SK-N-SH (cell line): ENCODE measurements around the gene PAPSS2. TPM values are rescaled to one million over a fixed set of nuclear protein-coding genes. Genes with fewer than 3 reads are reported as not detected.

Experiments used
- CTCF ChIA-PET: fragments of 300-600, 350-600 bp; formaldehyde crosslinking; extraction: SDS; loops from one replicate; lab custom pipeline; 2021; lab: Yijun Ruan, JAX
- POLR2A ChIA-PET: fragments of 350-600 bp; sonication (Branson Sonifier 250); formaldehyde crosslinking; extraction: SDS; loops from one replicate; lab custom pipeline; 2020; ENCODE audit warnings: antibody characterized with exemption, inconsistent platforms; lab: Yijun Ruan, JAX
- DNase-seq: peaks from one replicate; pipeline ENCODE4 v3.0.0; 2012
- H2AFZ ChIP-seq: fragments of 200-600 bp; sonication (generic); 2 replicates; pipeline ENCODE4 v1.8.1; 2016; ENCODE audit warnings: antibody characterized with exemption, mild to moderate bottlenecking, low read depth
- H3F3A ChIP-seq: fragments of 200-600 bp; sonication (generic); replicated peaks from 2 replicates; pipeline ENCODE3; 2016; ENCODE audit warnings: antibody characterized with exemption, mild to moderate bottlenecking; ENCODE audit not compliant: insufficient read depth
- H3K27ac ChIP-seq, 2 experiments: fragments of 200-500 bp in 1 of 2; fragments of 200-600 bp in 1 of 2; sonication (Bioruptor generic) in 1 of 2; sonication (generic), shearing (Covaris generic) in 1 of 2; 2 replicates each; pipeline versions ENCODE4 v1.5.1 to v1.6.1; 2014 to 2016; ENCODE audit warnings: low read depth in 2 of 2, inconsistent platforms in 1 of 2, low read length in 1 of 2, mild to moderate bottlenecking in 1 of 2, mixed read lengths in 1 of 2
- H3K27me3 ChIP-seq: fragments of 200-600 bp; sonication (generic), shearing (Covaris generic); 2 replicates; pipeline ENCODE4 v1.6.1; 2016; ENCODE audit warnings: mixed run types; ENCODE audit not compliant: insufficient read depth
- H3K36me3 ChIP-seq, 2 experiments: fragments of 200-500 bp in 1 of 2; fragments of 200-600 bp in 1 of 2; sonication (Bioruptor generic) in 1 of 2; sonication (generic) in 1 of 2; replicated peaks in 1 of 2; 2 replicates each; pipeline versions ENCODE3 to v1.5.1; 2014 to 2016; ENCODE audit warnings: low read length in 1 of 2, mild to moderate bottlenecking in 1 of 2; ENCODE audit not compliant: insufficient read depth in 2 of 2, control insufficient read depth in 1 of 2
- H3K4me1 ChIP-seq, 2 experiments: fragments of 200-500 bp in 1 of 2; fragments of 200-600 bp in 1 of 2; sonication (Bioruptor generic) in 1 of 2; sonication (generic), shearing (Covaris generic) in 1 of 2; 2 replicates each; pipeline versions ENCODE4 v1.5.1 to v1.6.1; 2014 to 2016; ENCODE audit warnings: low read depth in 1 of 2, low read length in 1 of 2, mixed run types in 1 of 2; ENCODE audit not compliant: insufficient read depth in 2 of 2, control insufficient read depth in 1 of 2
- H3K4me2 ChIP-seq: fragments of 200-600 bp; sonication (generic), shearing (Covaris generic); 2 replicates; pipeline ENCODE4 v1.6.1; 2017; ENCODE audit warnings: mixed run types
- H3K4me3 ChIP-seq, 2 experiments: fragments of 200-500 bp in 1 of 2; fragments of 200-600 bp in 1 of 2; sonication (Bioruptor generic) in 1 of 2; sonication (generic), shearing (Covaris generic) in 1 of 2; 2 replicates each; pipeline versions ENCODE4 v1.5.1 to v1.8.1; 2014 to 2016; ENCODE audit warnings: low read depth in 2 of 2, inconsistent platforms in 1 of 2, low read length in 1 of 2, mild to moderate bottlenecking in 1 of 2, mixed read lengths in 1 of 2, moderate library complexity in 1 of 2
- H3K79me2 ChIP-seq: fragments of 200-600 bp; sonication (generic); 2 replicates; pipeline ENCODE4 v1.8.1; 2017; ENCODE audit warnings: mild to moderate bottlenecking; ENCODE audit not compliant: insufficient read depth
- H3K9ac ChIP-seq: fragments of 200-600 bp; sonication (generic); 2 replicates; pipeline ENCODE4 v1.6.1; 2017; ENCODE audit warnings: mixed run types
- H3K9me2 ChIP-seq: fragments of 200-600 bp; sonication (generic); 2 replicates; pipeline ENCODE4 v1.6.1; 2017; ENCODE audit warnings: mixed run types
- H3K9me3 ChIP-seq: fragments of 200-600 bp; sonication (generic); 2 replicates; pipeline ENCODE4 v1.6.1; 2017; ENCODE audit warnings: mixed run types, mild to moderate bottlenecking, moderate library complexity
- H4K20me1 ChIP-seq: fragments of 200-600 bp; sonication (generic); 2 replicates; pipeline ENCODE4 v1.6.1; 2017; ENCODE audit warnings: mild to moderate bottlenecking, mixed run types; ENCODE audit not compliant: insufficient read depth
- EZH2phosphoT487 ChIP-seq: fragments of 200-600 bp; sonication (generic); IDR thresholded peaks from 2 replicates; pipeline ENCODE4 v1.6.1; 2017; ENCODE audit warnings: low read depth, mixed run types, mild to moderate bottlenecking, antibody characterized with exemption, moderate library complexity, borderline replicate concordance
- FOSL2 ChIP-seq: IDR thresholded peaks from 2 replicates; pipeline ENCODE4 v1.4.0; 2012; ENCODE audit warnings: low read depth, mild to moderate bottlenecking, moderate library complexity, borderline replicate concordance
- FOXM1 ChIP-seq: IDR thresholded peaks from 2 replicates; pipeline ENCODE4 v1.4.0; 2012; ENCODE audit warnings: low read depth, mild to moderate bottlenecking
- GABPA ChIP-seq: IDR thresholded peaks from 2 replicates; pipeline ENCODE4 v1.4.0; 2012; ENCODE audit warnings: low read depth, mild to moderate bottlenecking
- IRF3 ChIP-seq: fragments of 150-350 bp; IDR thresholded peaks from 2 replicates; pipeline ENCODE4 v1.6.1; 2016; ENCODE audit warnings: mild to moderate bottlenecking, low read depth, low read length
- JUND ChIP-seq: IDR thresholded peaks from 2 replicates; pipeline ENCODE4 v1.4.0; 2012
- MXI1 ChIP-seq: IDR thresholded peaks from 2 replicates; pipeline ENCODE4 v1.6.1; 2012; ENCODE audit warnings: mild to moderate bottlenecking, low read depth, low read length, improper control_type of control experiment
- NRF1 ChIP-seq: IDR thresholded peaks from 2 replicates; pipeline ENCODE4 v1.6.1; 2012; ENCODE audit warnings: low read depth, mild to moderate bottlenecking, low read length
- POLR2AphosphoS5 ChIP-seq: IDR thresholded peaks from 2 replicates; pipeline ENCODE4 v1.6.1; 2012; ENCODE audit warnings: low read depth, low read length
- USF1 ChIP-seq: IDR thresholded peaks from 2 replicates; pipeline ENCODE4 v1.4.0; 2012; ENCODE audit warnings: low read depth, borderline replicate concordance
- USF2 ChIP-seq: fragments of 150-350 bp; IDR thresholded peaks from 2 replicates; pipeline ENCODE4 v1.6.1; 2017; ENCODE audit warnings: antibody characterized with exemption, low read length, low read depth, borderline replicate concordance
- YY1 ChIP-seq: IDR thresholded peaks from 2 replicates; pipeline ENCODE4 v1.4.0; 2012; ENCODE audit warnings: low read depth, mild to moderate bottlenecking
- ZBTB33 ChIP-seq: IDR thresholded peaks from 2 replicates; pipeline ENCODE4 v1.4.0; 2012; ENCODE audit warnings: low read depth, borderline replicate concordance
- WGBS: methylation state at CpG from one replicate; pipeline ENCODE4 v1.1.6; 2017; ENCODE audit warnings: low lambda C conversion rate; 5-methylcytosine and 5-hydroxymethylcytosine counted together
- polyA plus RNA-seq, 3 experiments: library from polyadenylated mRNA; depleted of rRNA; stranded (reverse); fragments of >200 nt; gene quantifications; 2 replicates each; pipeline ENCODE4 v1.2.3, GENCODE V29; 2012
- TF ChIP-seq, protein P1 (sequence below): IDR thresholded peaks from 2 replicates; pipeline ENCODE4 v1.4.0; 2012; ENCODE audit warnings: low read depth

PAPSS2 gene
- polyA plus RNA-seq, 1 of the 3 experiments (the other 2 are of a cell fraction), result 50.0 TPM

DNA sequence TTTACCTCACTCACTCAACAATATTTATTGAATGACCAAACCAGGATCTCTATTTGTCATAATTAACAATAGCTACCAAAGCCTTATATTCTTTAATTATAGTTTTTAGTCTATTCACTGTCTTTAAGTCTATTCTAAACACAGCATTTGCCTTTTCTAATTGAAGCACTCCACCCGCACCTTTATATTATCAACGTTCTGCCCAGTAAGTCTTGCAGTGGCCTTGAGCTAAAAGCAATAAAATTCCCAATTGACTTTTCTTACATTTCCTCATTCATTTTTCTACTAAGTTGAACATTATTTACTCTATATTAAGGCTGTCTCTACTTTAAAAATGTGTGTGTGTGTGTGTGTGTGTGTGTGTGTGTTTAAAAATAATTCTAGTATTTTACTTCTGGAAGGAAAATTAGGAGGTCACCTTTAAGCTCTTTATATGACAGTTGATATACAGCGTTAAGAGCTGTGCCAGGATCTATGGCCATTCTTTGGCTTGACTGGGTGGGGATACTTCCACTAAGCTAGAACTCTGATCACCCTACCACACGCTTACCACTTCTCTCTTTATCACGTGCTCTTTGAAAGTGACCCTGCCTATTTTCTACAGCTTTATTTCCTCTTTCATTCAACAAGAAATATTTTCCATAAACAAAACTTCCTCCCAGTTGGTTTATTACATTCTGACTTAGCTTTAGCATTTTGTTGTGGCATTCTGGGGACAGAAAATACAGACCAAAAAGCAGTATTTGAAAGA lies 8.8 kb downstream of the PAPSS2 start:
- peaks cover 4 to 22% of the 10 kb centered on the region in 2 experiments for H3K36me3 ChIP-seq
- CTCF ChIA-PET, result interaction anchor here (0.9 kb wide), 2 partner anchors 8 to 81 kb away, joined by 3 to 4 read pairs; no protein-coding TSS in a partner anchor
- no peaks in the 10 kb centered on the region for H3K27me3 ChIP-seq
- H3K4me1 ChIP-seq, result 0 out of 4 replicates have a peak, but pooled peaks cover 0 to 6% of the 10 kb centered on the region in 2 experiments
- no peaks in the 10 kb centered on the region for H4K20me1 ChIP-seq
- H3K9ac ChIP-seq, result no peak overlapping the region
- no peak overlapping the region for H3K4me2 ChIP-seq
- peaks cover 17% of the 10 kb centered on the region for H3F3A ChIP-seq
- 88% methylated on average over 5 of the region's 5 CpGs for WGBS
- H3K9me3 ChIP-seq, result no peaks in the 10 kb centered on the region
- no peak for TF ChIP-seq YY1
- TF ChIP-seq FOSL2, result no peak
- no peak for TF ChIP-seq FOXM1
- TF ChIP-seq USF2, result no peak
- no peak for TF ChIP-seq EZH2phosphoT487
- TF ChIP-seq POLR2AphosphoS5, result no peak
- no peak for TF ChIP-seq ZBTB33
- TF ChIP-seq NRF1, result no peak
- TF ChIP-seq USF1, result no peak
- TF ChIP-seq JUND, result no peak
- TF ChIP-seq, protein P1, sequence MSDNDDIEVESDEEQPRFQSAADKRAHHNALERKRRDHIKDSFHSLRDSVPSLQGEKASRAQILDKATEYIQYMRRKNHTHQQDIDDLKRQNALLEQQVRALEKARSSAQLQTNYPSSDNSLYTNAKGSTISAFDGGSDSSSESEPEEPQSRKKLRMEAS, result no peak
- no peak for TF ChIP-seq MXI1
- TF ChIP-seq IRF3, result no peak
- TF ChIP-seq GABPA, result no peak
- TF ChIP-seq, all 33 proteins: peak for 0
- DNase-seq, result no peak
- Histone ChIP-seq H3K4me3 (no peak overlapping the region), H3K27ac (no peak overlapping the region), H3K9me2 (no peaks in the 10 kb centered on the region), H2AFZ (no peak overlapping the region), H3K79me2 (peaks cover 98% of the 10 kb centered on the region)
- POLR2A ChIA-PET, result no interaction called here
